Sigmoid colon (tissue), 4 donors: ENCODE results near the gene VAMP2.

Experiments used
- CTCF ChIP-seq, 4 experiments: fragments of 450-650 bp in 3 of 4; fragments of 200-600 bp in 1 of 4; IDR thresholded peaks; one replicate each; pipeline ENCODE4 v1.5.1; 2016 to 2019; ENCODE audit warnings: antibody characterized with exemption in 4 of 4, mild to moderate bottlenecking in 3 of 4, moderate library complexity in 2 of 4
- EP300 ChIP-seq, 4 donors: sonication (generic); formaldehyde crosslinking; IDR thresholded peaks; one replicate each; pipeline ENCODE4 v1.6.1; 2017; ENCODE audit warnings: antibody characterized with exemption in 4 of 4
- POLR2A ChIP-seq, 2 donors: fragments of 450-650 bp; IDR thresholded peaks; one replicate each; pipeline ENCODE4 v1.6.1; 2016; ENCODE audit warnings: antibody characterized with exemption in 2 of 2, mild to moderate bottlenecking in 2 of 2, moderate library complexity in 2 of 2
- POLR2AphosphoS5 ChIP-seq, 4 donors: sonication (generic); formaldehyde crosslinking; IDR thresholded peaks; one replicate each; pipeline ENCODE4 v1.6.1; 2017; ENCODE audit warnings: antibody characterized with exemption in 4 of 4

GRCh38 chr17:8123695-8124349 lies 38.9 kb downstream of the VAMP2 start, which contains the start of gene HES7:
- no peak for TF ChIP-seq CTCF (IDR thresholded peaks at IDR 0.05)
- TF ChIP-seq POLR2A (IDR thresholded peaks at IDR 0.05): no peak
- no peak for TF ChIP-seq POLR2AphosphoS5 (IDR thresholded peaks at IDR 0.05)
- no peak for TF ChIP-seq EP300 (IDR thresholded peaks at IDR 0.05)
